Motor neuron (in vitro differentiated cells): ENCODE data around the gene PAPLN. TPM values are rescaled to one million over a fixed set of nuclear protein-coding genes. Genes with fewer than 3 reads are reported as not detected.
"Not testable (repeated sequence)": the region's sequence is repeated elsewhere in the genome, so short reads cannot be mapped to it uniquely, and the experiment has no call there.

Experiments used
- ATAC-seq, 8 experiments: fragments of 200-7000 bp; cut with Tn5 transposase; replicated peaks in 6 of 8; 2 replicates each; pipeline ENCODE4 v1.8.0; 2021; ENCODE audit warnings: mild to moderate bottlenecking in 8 of 8, moderate library complexity in 8 of 8
- H3K27ac ChIP-seq, 2 donors: fragments of 250-450 bp; sonication (Bioruptor Pico); 2 replicates each; pipeline ENCODE4 v1.9.0; 2021; ENCODE audit warnings: antibody characterized with exemption in 2 of 2, mild to moderate bottlenecking in 2 of 2, moderate library complexity in 1 of 2
- H3K4me1 ChIP-seq, 2 donors: fragments of 250-450 bp; sonication (Bioruptor Pico); replicated peaks in 1 of 2; 2 replicates each; pipeline ENCODE4 v1.6.1; 2021; ENCODE audit warnings: antibody characterized with exemption in 2 of 2, mild to moderate bottlenecking in 2 of 2, moderate library complexity in 1 of 2
- H3K4me3 ChIP-seq, 5 donors: fragments of 250-450 bp; sonication (Bioruptor Pico); 2 replicates each; pipeline ENCODE4 v1.9.0; 2021; ENCODE audit warnings: antibody characterized with exemption in 5 of 5, mild to moderate bottlenecking in 5 of 5, moderate library complexity in 4 of 5
- WGBS, 10 experiments: fragments of 450-650 bp; shearing (Covaris generic); methylation state at CpG; one replicate each; pipeline ENCODE4 v1.0.0; 2022; 5-methylcytosine and 5-hydroxymethylcytosine counted together
- in situ Hi-C, 9 experiments: fragments of 400-800 bp; cut with MboI; loops; one replicate each; pipeline ENCODE4 v1.15.0; 2021; ENCODE audit warnings: low sequenced_read_pairs in 9 of 9, low pct_unique_long_range_greater_than_20kb in 2 of 9; ENCODE audit not compliant: unreplicated experiment in 9 of 9
- total RNA-seq, 8 experiments: library from RNA; unstranded; fragments of 300-600 nt; gene quantifications; 2 replicates each; pipeline versions ENCODE4 v1.2.3 to v1.2.4, GENCODE V29; 2022

PAPLN gene
- total RNA-seq, 8 experiments from 2014 or later, result 0.54 to 29.4 (median 1.5) TPM

GRCh38 chr14:73309207-73309606, 71.9 kb downstream of the PAPLN start:
- H3K27ac ChIP-seq, ATAC-seq, in situ Hi-C loops, H3K4me1 ChIP-seq, H3K4me3 ChIP-seq: not testable (repeated sequence)
- 80 to 100% (median 90%) methylated on average over 1 of the region's 1 CpG; no CpG with 5 or more reads in 6 of the 10 experiments for WGBS, 10 experiments

- WGBS, 10 experiments, result 59 to 100% (median 83%) methylated on average over 1 to 2 of the region's 2 CpGs; no CpG with 5 or more reads in 2 of the 10 experiments
- in situ Hi-C loops, result no loop called here
- ATAC-seq, result no peak
- Histone ChIP-seq H3K4me1 (peaks cover 0 to 2% of the 10 kb centered on the region in 2 donors), H3K4me3 (no peak overlapping the region), H3K27ac (no peak overlapping the region)
Measured at GRCh38 chr14:73311708-73312030, 74.4 kb downstream of the PAPLN start.

- 80 to 100% (median 94%) methylated on average over 1 to 3 of the region's 3 CpGs; no CpG with 5 or more reads in 4 of the 10 experiments for WGBS, 10 experiments
- peaks cover 0 to 2% of the 10 kb centered on the region in 2 donors for H3K4me1 ChIP-seq
- in situ Hi-C loops, result no loop called here
- ATAC-seq, result no peak
- no peak overlapping the region for H3K27ac ChIP-seq
- no peak overlapping the region for H3K4me3 ChIP-seq
Measured at GRCh38 chr14:73312687-73313086, 75.4 kb downstream of the PAPLN start.

GRCh38 chr14:73313151-73313550, 75.8 kb downstream of the PAPLN start:
- 85 to 100% (median 97%) methylated on average over 1 to 4 of the region's 4 CpGs; no CpG with 5 or more reads in 4 of the 10 experiments for WGBS, 10 experiments
- H3K4me3 ChIP-seq, result no peak overlapping the region
- in situ Hi-C loops, result no loop called here
- no peak for ATAC-seq
- no peak overlapping the region for H3K27ac ChIP-seq
- peaks cover 0 to 2% of the 10 kb centered on the region in 2 donors for H3K4me1 ChIP-seq

- H3K4me3 ChIP-seq, result no peak overlapping the region
- 10 to 77% (median 25%) methylated on average over 1 to 3 of the region's 3 CpGs; no CpG with 5 or more reads in 1 of the 10 experiments for WGBS, 10 experiments
- ATAC-seq, result no peak
- no peak overlapping the region for H3K27ac ChIP-seq
- in situ Hi-C loops, result no loop called here
- no peaks in the 10 kb centered on the region for H3K4me1 ChIP-seq
Measured at GRCh38 chr14:73323896-73324399, 86.6 kb downstream of the PAPLN start.

Other genes starting within 250 kb of the PAPLN start
- 10 to 100 TPM in 7 of 8 experiments, 1 to 10 TPM in 1; 9.7 to 19.7 (median 12.1) TPM for gene ZFYVE1, start 210.4 kb upstream of the PAPLN start, total RNA-seq
- 100 to 1,000 TPM in 1 of 8 experiments, 10 to 100 TPM in 7; 53.9 to 100 (median 70.9) TPM for gene RBM25, start 179.0 kb upstream of the PAPLN start, total RNA-seq
- gene PSEN1, start 101.0 kb upstream of the PAPLN start, total RNA-seq, result 10 to 100 TPM; 31.1 to 54.2 (median 37.0) TPM
- 10 to 100 TPM; 13.4 to 56.8 (median 25.3) TPM for gene NUMB, start 221.0 kb downstream of the PAPLN start, total RNA-seq